Right renal pelvis (tissue), 4 donors: ENCODE results near the gene PTRH2. TPM values are rescaled to one million over a fixed set of nuclear protein-coding genes. Genes with fewer than 3 reads are reported as not detected.
"Not testable (repeated sequence)": the region's sequence is repeated elsewhere in the genome, so short reads cannot be mapped to it uniquely, and the experiment has no call there.

Experiments
- DNase-seq, 4 donors: peaks; one replicate each; pipeline ENCODE4 v3.0.0-alpha.2; 2013; ENCODE audit warnings: low read depth in 4 of 4, low spot score in 3 of 4, missing footprints in 1 of 4
- polyA plus RNA-seq, 4 donors: library from polyadenylated mRNA; unstranded; fragments of 120-200 nt; gene quantifications; one replicate each; pipeline ENCODE4 v1.2.1, GENCODE V29; 2013; ENCODE audit not compliant: insufficient read length in 4 of 4

The PTRH2 gene
- polyA plus RNA-seq: 10 to 100 TPM; 23.8 to 26.5 (median 25.6) TPM

GRCh38 chr17:59707149-59707970 is at the start of gene PTRH2, which contains the start of gene VMP1:
Gene PTRH2, minus strand, starts transcription at chr17:59707430. Its CDS starts 9,452 bp downstream, at chr17:59697978.
Gene VMP1, plus strand, starts transcription at chr17:59707654. Its CDS starts 23,793 bp downstream, at chr17:59731447.
- peak; percentile 96 to 100 (median 99) for DNase-seq

GRCh38 chr17:59756236-59756818 is 49.1 kb upstream of the PTRH2 start:
- DNase-seq: no peak

GRCh38 chr17:59755069-59755468 is 47.8 kb upstream of the PTRH2 start:
- DNase-seq: not testable (repeated sequence)

GRCh38 chr17:59754552-59754951 is 47.3 kb upstream of the PTRH2 start:
- DNase-seq: no peak

- peak; percentile 74 to 85 (median 80) for DNase-seq
Measured at GRCh38 chr17:59753522-59754467, 46.6 kb upstream of the PTRH2 start.

- no peak for DNase-seq
Measured at GRCh38 chr17:59752922-59753321, 45.7 kb upstream of the PTRH2 start.

GRCh38 chr17:59752446-59752845 is 45.2 kb upstream of the PTRH2 start:
- no peak for DNase-seq

GRCh38 chr17:59751955-59752413 is 44.8 kb upstream of the PTRH2 start:
- no peak for DNase-seq

- no peak for DNase-seq
Measured at GRCh38 chr17:59748591-59748990, 41.4 kb upstream of the PTRH2 start.

GRCh38 chr17:59746849-59747445 is 39.7 kb upstream of the PTRH2 start:
- no peak for DNase-seq

- no peak for DNase-seq
Measured at GRCh38 chr17:59745040-59745439, 37.8 kb upstream of the PTRH2 start.

- DNase-seq: no peak
Measured at GRCh38 chr17:59743842-59744241, 36.6 kb upstream of the PTRH2 start.

GRCh38 chr17:59737324-59737723 is 30.1 kb upstream of the PTRH2 start:
- no peak for DNase-seq

GRCh38 chr17:59734226-59734625 is 27.0 kb upstream of the PTRH2 start:
- no peak for DNase-seq

GRCh38 chr17:59733697-59734096 is 26.5 kb upstream of the PTRH2 start:
- DNase-seq: no peak

- no peak for DNase-seq
Measured at GRCh38 chr17:59730268-59730834, 23.1 kb upstream of the PTRH2 start.

GRCh38 chr17:59727817-59728533 is 20.7 kb upstream of the PTRH2 start:
- no peak for DNase-seq

GRCh38 chr17:59725691-59726090 is 18.5 kb upstream of the PTRH2 start:
- no peak for DNase-seq

GRCh38 chr17:59723607-59724006 is 16.4 kb upstream of the PTRH2 start:
- no peak for DNase-seq
